Esophagus muscularis mucosa (tissue), 4 donors: ENCODE data around the gene KMO. TPM values are rescaled to one million over a fixed set of nuclear protein-coding genes. Genes with fewer than 3 reads are reported as not detected.

ENCODE experiments used
- DNase-seq: peaks from one replicate; pipeline ENCODE4 v3.0.0-alpha.2; 2017; ENCODE audit errors: extremely low spot score
- H3K27ac ChIP-seq, 4 donors: fragments of 200-600 bp; sonication (generic); replicated peaks in 1 of 4; 1 replicate in 3 of 4; 2 replicates in 1 of 4; pipeline ENCODE4 v1.5.1; 2016 to 2019; ENCODE audit warnings: mild to moderate bottlenecking in 1 of 4
- H3K27me3 ChIP-seq, 4 donors: fragments of 200-600 bp; sonication (generic); one replicate each; pipeline versions ENCODE4 v1.5.1 to v1.6.0; 2016 to 2019
- H3K36me3 ChIP-seq, 4 donors: fragments of 200-600 bp; sonication (generic); one replicate each; pipeline ENCODE4 v1.5.1; 2016 to 2019
- H3K4me1 ChIP-seq, 4 donors: fragments of 200-600 bp; sonication (generic); one replicate each; pipeline ENCODE4 v1.5.1; 2016 to 2019
- H3K4me3 ChIP-seq, 4 donors: fragments of 200-600 bp; sonication (generic); 1 replicate in 2 of 4; 2 replicates in 2 of 4; pipeline ENCODE4 v1.5.1; 2016 to 2019; ENCODE audit warnings: mild to moderate bottlenecking in 4 of 4, moderate library complexity in 1 of 4
- H3K9me3 ChIP-seq, 4 donors: fragments of 200-600 bp; sonication (generic); 1 replicate in 3 of 4; 2 replicates in 1 of 4; pipeline ENCODE4 v1.5.1; 2016 to 2019
- EP300 ChIP-seq: sonication (generic); formaldehyde crosslinking; IDR thresholded peaks from one replicate; pipeline ENCODE4 v1.6.1; 2017; ENCODE audit warnings: antibody characterized with exemption
- POLR2A ChIP-seq: fragments of 450-650 bp; IDR thresholded peaks from one replicate; pipeline ENCODE4 v1.6.1; 2017; ENCODE audit warnings: antibody characterized with exemption, moderate library complexity, mild to moderate bottlenecking, low read depth
- POLR2AphosphoS5 ChIP-seq, 2 donors: sonication (generic); formaldehyde crosslinking; IDR thresholded peaks; one replicate each; pipeline ENCODE4 v1.6.1; 2017; ENCODE audit warnings: antibody characterized with exemption in 2 of 2
- WGBS: methylation state at CpG from one replicate; pipeline ENCODE4 v1.1.5; 2018; 5-methylcytosine and 5-hydroxymethylcytosine counted together
- intact Hi-C: fragments of 100-400 bp; cut with DNase I; formaldehyde crosslinking; loops from one replicate; pipeline ENCODE4 v1.15.1; 2023
- total RNA-seq, 4 donors: library from RNA; depleted of rRNA; stranded (reverse); fragments of >200 nt; gene quantifications; one replicate each; pipeline versions ENCODE4 v1.1.0 to v1.2.1, GENCODE V29; 2016
- TF ChIP-seq, protein P1 (sequence below), 3 experiments: fragments of 200-600 bp in 2 of 3; fragments of 450-650 bp in 1 of 3; sonication (generic) in 2 of 3; IDR thresholded peaks; one replicate each; pipeline ENCODE4 v1.5.1; 2017 to 2019; ENCODE audit warnings: antibody characterized with exemption in 3 of 3, mild to moderate bottlenecking in 2 of 3, moderate library complexity in 1 of 3

Gene KMO
- total RNA-seq, 4 donors from 2014 or later = 0.29 to 0.83 (median 0.42) TPM; not detected in 1

DNA sequence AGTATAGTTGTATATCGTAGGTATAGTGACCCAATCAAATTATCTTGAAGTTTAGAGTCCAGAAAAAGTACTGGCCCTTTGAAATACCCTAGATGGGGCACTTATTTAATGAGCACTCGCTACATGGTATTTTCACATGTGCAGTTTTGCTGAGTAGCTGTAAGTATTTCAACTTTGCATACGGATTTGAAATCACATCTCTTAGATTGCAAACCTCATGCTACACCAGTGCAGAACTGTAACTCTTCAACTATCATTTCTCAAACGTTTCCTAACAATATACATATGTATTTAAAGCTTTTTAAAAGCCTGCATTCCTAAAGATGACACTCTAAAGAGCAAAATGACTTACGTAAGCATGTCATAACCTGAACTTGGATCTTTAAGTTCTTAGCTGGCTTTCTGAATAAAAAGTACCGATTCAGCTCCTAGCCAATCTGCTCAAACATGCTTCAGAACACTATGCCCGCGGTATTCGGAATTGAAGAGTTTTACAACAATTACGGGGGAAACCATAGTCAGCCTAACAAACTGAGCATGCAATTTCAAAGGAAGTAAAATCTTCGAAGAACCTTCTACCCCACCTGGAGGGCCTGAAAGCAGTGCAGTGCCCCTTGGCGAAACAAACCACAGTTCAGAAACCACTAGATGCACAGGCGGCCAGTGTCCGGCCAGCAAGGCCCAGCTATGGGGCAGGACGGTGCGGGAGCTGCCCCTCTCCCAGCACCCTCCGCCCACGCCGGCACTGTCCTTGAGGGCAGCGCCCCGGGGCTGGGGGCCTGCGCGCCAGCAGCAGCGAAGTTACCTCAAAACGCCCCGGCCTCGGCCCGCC, 13.5 kb upstream of the KMO start:
- Histone ChIP-seq H3K9me3 (no peaks in the 10 kb centered on the region), H3K4me1 (peaks cover 4 to 26% (median 22%) of the 10 kb centered on the region in 4 donors), H3K27ac (peak overlapping the region; percentile 86 to 96 (median 92)), H3K36me3 (peaks cover 0 to 19% (median 10%) of the 10 kb centered on the region in 4 donors), H3K27me3 (no peaks in the 10 kb centered on the region), H3K4me3 (peak overlapping the region; percentile 71 to 90 (median 88))
- DNase-seq = no peak
- 3% methylated on average over 9 of the region's 28 CpGs for WGBS
- TF ChIP-seq POLR2A = no peak
- TF ChIP-seq, protein P1, sequence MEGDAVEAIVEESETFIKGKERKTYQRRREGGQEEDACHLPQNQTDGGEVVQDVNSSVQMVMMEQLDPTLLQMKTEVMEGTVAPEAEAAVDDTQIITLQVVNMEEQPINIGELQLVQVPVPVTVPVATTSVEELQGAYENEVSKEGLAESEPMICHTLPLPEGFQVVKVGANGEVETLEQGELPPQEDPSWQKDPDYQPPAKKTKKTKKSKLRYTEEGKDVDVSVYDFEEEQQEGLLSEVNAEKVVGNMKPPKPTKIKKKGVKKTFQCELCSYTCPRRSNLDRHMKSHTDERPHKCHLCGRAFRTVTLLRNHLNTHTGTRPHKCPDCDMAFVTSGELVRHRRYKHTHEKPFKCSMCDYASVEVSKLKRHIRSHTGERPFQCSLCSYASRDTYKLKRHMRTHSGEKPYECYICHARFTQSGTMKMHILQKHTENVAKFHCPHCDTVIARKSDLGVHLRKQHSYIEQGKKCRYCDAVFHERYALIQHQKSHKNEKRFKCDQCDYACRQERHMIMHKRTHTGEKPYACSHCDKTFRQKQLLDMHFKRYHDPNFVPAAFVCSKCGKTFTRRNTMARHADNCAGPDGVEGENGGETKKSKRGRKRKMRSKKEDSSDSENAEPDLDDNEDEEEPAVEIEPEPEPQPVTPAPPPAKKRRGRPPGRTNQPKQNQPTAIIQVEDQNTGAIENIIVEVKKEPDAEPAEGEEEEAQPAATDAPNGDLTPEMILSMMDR (IDR thresholded peaks at IDR 0.05) = no peak
- TF ChIP-seq EP300 = no peak
- no peak for TF ChIP-seq POLR2AphosphoS5 (IDR thresholded peaks at IDR 0.05)
- intact Hi-C loops = loop anchor here (5.0 kb wide), 1 partner anchor 124 kb away; the partner anchor contains the start of genes CHML and OPN3

GRCh38 chr1:241519308-241520079, 12.7 kb upstream of the KMO start, which contains the start of gene FH:
TSS of gene FH (minus strand) at chr1:241519755. CDS start at chr1:241519722, 33 bp downstream.
- Histone ChIP-seq H3K4me3 (peak within 1 kb of the TSS; percentile 71 to 90 (median 88)), H3K27me3 (no peaks in the 10 kb centered on the region), H3K9me3 (no peaks in the 10 kb centered on the region), H3K36me3 (peaks cover 0 to 19% (median 10%) of the 10 kb centered on the region in 4 donors), H3K27ac (peak within 1 kb of the TSS; percentile 86 to 96 (median 92)), H3K4me1 (peaks cover 0 to 26% (median 22%) of the 10 kb centered on the region in 4 donors)
- TF ChIP-seq EP300 = no peak
- TF ChIP-seq POLR2A = peak; percentile 21
- TF ChIP-seq, protein P1 (IDR thresholded peaks at IDR 0.05) = no peak
- TF ChIP-seq POLR2AphosphoS5 (IDR thresholded peaks at IDR 0.05) = peak; percentile 91 to 95
- WGBS = 0% methylated on average over 9 of the region's 70 CpGs
- intact Hi-C loops = loop anchor here (5.0 kb wide), 1 partner anchor 123 kb away; the partner anchor contains the start of genes CHML and OPN3
- DNase-seq = peak; percentile 99

- 18% methylated on average over 6 of the region's 6 CpGs for WGBS
- intact Hi-C loops = no loop called here
- Histone ChIP-seq H3K27ac (peak overlapping the region; percentile 86 to 96 (median 92)), H3K9me3 (no peaks in the 10 kb centered on the region), H3K4me3 (peak overlapping the region; percentile 71 to 90 (median 88)), H3K27me3 (peaks cover 0 to 5% (median 0%) of the 10 kb centered on the region in 4 donors), H3K4me1 (peaks cover 0 to 24% (median 22%) of the 10 kb centered on the region in 4 donors), H3K36me3 (peaks cover 0 to 17% (median 9%) of the 10 kb centered on the region in 4 donors)
- TF ChIP-seq, protein P1 (IDR thresholded peaks at IDR 0.05) = no peak
- TF ChIP-seq POLR2AphosphoS5 (IDR thresholded peaks at IDR 0.05) (no peak), EP300 (no peak), POLR2A (no peak)
- no peak for DNase-seq
Observed at GRCh38 chr1:241520080-241520465, 12.1 kb upstream of the KMO start.

DNA sequence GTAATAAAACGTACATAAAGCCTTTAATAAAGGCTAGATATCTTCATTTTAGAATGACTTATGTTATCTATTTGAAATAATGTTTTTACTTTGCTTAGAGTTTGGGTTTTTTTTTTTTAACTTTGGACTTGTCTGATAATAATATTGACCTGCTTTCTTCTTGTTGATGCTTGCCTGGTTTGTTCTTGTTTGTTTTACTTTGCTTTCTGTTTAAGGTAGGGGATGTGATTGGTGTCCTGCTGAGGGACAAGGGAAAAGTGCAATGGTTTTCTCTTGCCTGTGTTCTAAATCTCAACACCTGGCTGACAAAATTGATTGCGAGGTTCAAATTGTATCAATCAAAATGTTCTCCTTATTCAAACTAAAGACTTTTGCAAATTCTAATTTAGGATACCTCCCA, 10.5 kb upstream of the KMO start:
- Histone ChIP-seq H3K27ac (no peak overlapping the region), H3K36me3 (peaks cover 0 to under 1% (median under 1%) of the 10 kb centered on the region in 4 donors)
- intact Hi-C loops = no loop called here

More for the DNA sequence above, 10.5 kb upstream of the KMO start:
- Histone ChIP-seq H3K27me3 (peaks cover 0 to 14% (median 0%) of the 10 kb centered on the region in 4 donors), H3K9me3 (no peaks in the 10 kb centered on the region), H3K4me1 (peaks cover 0 to 24% (median 20%) of the 10 kb centered on the region in 4 donors), H3K4me3 (no peak overlapping the region)
- no peak for TF ChIP-seq EP300
- TF ChIP-seq, protein P1 (IDR thresholded peaks at IDR 0.05) = no peak
- TF ChIP-seq POLR2AphosphoS5 (IDR thresholded peaks at IDR 0.05) = no peak
- TF ChIP-seq POLR2A = no peak
- WGBS = 91% methylated on average over 2 of the region's 2 CpGs
- DNase-seq = no peak
